DMS 273 treated with DMSO at 0.1 percent for 48 hours (cell line): Measurements from ENCODE around the gene KPRP.

Source experiments
- DNase-seq: peaks from one replicate; lab custom pipeline; 2025; lab: John Stamatoyannopoulos, UW

Gene KPRP

DNA sequence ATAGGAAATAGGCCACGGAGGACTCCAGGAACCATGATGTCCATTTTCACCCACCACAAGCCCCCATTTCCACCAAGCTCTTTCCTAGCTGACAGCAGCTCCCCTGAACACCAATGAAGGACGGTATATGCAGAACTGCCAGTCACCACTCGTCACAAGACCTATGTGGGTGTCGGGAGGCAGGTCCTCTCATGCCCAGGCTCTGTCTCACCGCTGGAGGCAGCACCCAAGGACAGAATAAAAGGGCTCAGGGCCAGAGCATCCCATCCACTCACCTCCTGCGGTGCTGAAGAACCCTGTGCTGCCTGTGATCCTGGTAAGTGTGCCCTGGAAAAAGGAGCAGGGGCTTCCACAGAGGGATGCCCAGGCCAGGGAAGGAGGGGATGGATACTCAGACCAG is 17.1 kb downstream of the KPRP start, which contains the start of gene LCE1F:
Gene LCE1F, plus strand, starts transcription at position 266 of the 400 bp plus-strand sequence. CDS start 1,232 bp downstream, outside the sequence.
- no peak for DNase-seq

DNA sequence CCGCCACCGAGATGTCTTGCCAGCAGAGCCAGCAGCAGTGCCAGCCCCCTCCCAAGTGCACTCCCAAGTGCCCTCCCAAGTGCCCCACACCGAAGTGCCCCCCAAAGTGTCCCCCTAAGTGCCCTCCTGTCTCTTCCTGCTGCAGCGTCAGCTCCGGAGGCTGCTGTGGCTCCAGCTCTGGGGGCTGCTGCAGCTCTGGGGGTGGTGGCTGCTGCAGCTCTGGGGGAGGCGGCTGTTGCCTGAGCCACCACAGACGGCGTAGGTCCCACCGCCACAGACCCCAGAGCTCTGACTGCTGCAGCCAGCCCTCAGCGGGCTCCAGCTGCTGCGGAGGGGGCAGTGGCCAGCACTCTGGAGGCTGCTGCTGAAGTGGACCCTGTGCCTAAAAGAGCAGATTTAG is 18.5 kb downstream of the KPRP start:
- no peak for DNase-seq

DNA sequence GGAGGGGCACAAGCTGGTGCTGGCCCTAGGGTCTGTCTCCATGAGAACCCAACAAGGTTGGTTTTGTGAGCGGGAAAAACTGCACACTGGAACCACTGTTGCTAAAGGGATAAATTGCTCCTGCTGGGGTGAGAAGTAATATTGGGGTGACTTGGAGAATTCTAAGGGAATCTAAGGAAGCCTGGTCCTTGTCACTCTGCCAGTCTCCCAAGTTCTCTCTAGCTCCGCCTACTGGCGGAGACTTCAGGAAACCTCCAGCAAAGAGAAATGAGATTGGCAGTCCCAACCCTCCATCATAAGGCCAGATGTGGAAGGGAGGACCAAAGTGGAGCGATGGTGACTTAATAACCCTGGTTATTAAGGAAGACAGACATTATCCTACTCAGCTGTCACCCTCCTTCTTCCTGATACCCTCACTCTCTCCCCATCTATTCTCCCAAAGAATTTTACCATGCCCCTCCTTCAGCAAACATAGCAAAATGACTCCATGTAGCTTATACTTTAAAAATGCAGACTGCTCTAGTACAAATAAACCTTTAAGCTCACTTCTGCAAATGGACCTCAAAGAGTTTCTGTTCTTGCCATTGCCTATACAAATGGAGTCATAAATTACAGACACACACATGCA is 19.8 kb downstream of the KPRP start:
- DNase-seq: no peak

DNA sequence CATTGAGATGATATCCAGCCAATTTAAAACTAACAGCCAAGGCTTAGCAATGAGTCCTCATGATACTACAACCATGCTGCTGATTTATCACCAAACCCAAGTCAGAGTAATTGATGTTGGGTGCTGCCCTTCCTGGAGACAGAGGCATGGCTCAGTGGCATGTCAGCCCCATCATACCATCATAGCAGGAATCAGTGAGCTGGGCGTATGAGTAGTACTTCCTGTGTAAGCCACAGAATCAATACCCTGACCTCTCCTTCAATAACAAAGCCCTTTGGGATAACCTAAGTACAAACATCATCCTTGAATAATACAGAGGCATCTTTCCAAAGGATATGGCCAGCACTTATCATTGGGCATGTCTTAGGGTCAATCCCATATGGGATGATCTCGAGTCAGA is 25.3 kb downstream of the KPRP start:
- DNase-seq: no peak

DNA sequence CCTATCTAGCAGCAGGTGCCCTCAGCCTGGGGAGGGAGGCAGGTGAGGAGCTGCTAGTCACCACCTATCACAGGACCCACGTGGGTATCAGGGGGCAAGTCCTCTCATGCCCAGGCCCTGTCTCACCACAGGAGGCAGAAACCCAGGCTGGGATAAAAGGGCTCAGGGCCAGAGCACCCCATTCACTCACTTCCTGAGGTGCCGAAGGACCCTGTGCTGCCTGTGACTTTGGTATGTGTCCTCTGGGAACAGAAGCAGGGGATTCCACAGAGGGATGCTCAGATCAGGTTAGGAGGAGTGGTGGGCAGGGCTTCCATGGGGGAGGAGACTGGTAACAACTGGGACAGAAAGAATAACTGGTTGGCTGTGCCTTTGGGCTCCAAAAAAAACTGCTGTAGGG is 28.3 kb downstream of the KPRP start, which contains the start of gene LCE1E:
Gene LCE1E, plus strand, starts transcription at position 181 of the 400 bp plus-strand sequence. CDS start 1,043 bp downstream, outside the sequence.
- no peak for DNase-seq

DNA sequence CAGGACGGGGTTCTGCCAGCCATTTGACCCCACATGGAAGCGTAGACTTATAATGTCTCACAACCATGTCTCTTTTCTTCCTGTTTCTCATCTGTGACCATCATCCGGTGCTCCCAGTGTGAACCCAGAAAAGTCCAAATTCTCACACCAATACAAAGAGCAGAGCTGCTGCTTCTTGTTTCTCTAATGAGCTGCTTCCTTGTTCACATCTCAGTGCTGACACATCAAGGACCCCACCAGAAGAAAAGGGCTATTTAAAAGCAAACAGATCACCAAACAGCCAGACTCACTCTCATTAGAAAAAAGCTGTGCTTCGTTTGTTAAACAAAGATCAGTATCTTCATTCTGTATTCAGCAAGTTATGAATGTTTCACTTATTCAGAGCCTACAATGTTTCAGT is 37.9 kb downstream of the KPRP start:
- DNase-seq: no peak

DNA sequence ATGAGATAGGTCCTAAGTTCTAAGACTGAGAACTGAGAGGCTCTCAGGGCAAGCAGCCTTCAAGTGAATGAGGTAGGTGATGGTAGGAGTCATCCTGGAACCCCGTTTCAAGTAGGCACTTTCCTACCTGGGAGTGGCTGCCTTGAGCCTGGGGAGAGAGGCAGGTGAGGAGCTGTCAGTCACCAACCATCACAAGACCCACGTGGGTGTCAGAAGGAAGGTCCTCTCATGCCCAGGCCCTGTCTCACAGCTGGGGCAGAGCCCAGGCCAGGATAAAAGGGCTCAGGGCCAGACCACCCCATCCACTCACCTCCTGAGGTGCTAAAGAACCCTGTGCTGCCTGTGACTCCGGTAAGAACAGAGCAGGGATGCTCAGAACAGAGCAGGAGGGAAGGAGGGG is 38.6 kb downstream of the KPRP start, which contains the start of gene LCE1D:
Gene LCE1D, plus strand, starts transcription at position 301 of the 400 bp plus-strand sequence. CDS start 1,074 bp downstream, outside the sequence.
- no peak for DNase-seq

DNA sequence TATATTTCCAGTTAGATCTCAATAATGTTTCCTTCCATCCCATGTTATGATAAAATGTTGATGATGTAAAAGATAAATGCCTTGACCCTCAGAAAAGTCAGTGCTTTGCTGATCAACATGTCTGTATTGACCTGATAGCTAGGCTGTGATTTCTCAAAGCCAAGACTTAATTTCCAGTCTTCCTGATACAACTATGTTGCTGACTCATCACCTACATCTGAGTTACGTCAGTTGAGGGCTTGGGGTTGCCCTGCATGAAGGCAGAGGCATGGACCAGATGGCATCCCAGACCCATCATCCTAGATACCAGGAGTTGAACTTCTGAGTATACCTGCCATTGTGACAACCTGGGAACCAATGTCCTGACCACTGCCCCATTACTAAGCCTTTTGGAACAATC is 43.5 kb downstream of the KPRP start:
- DNase-seq: no peak

DNA sequence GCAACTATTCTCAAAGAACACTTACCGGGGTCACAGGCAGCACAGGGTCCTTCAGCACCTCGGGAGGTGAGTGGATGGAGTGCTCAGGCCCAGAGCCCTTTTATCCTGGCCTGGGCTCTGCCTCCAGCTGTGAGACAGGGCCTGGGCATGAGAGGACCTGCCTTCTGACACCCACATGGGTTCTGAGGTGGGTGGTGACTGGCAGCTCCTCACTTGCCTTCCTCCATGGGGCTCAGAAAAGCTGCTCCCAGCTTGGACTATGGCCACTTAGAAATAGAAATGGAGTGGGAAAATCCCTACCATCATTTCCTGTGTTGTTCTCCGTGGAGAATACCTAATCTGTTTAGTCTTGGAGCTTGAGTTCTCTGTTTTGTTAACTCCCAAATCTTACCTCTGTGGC is 48.8 kb downstream of the KPRP start, which contains the start of gene LCE1C:
Gene LCE1C, minus strand, starts transcription at position 76 of the 400 bp plus-strand sequence. CDS start 1,173 bp downstream, outside the sequence.
- DNase-seq: no peak

DNA sequence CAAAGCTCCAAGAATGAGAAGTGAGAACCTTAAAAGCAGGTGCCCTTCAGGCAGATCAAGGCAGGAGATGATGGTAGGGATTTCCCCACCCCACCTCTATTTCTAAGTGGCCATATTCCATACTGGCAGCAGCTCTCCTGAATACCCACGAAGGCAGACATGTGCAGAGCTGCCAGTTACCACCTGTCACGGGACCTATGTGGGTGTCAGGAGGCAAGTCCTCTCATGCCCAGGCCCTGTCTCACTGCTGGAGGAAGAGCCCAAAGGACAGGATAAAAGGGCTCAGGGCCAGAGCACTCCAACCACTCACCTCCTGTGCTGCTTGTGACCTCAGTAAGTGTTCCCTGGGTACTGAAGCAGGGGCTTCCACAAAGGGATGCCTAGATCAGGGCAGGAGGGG is 53.2 kb downstream of the KPRP start:
- DNase-seq: no peak
